GM21529 (cell line): Measurements from ENCODE around the gene SEMA5A.

ENCODE experiments used
- ATAC-seq: cut with Tn5 transposase; IDR thresholded peaks from one replicate; pipeline ENCODE4 v1.9.1; 2021; ENCODE audit not compliant: unreplicated experiment

Gene SEMA5A

DNA sequence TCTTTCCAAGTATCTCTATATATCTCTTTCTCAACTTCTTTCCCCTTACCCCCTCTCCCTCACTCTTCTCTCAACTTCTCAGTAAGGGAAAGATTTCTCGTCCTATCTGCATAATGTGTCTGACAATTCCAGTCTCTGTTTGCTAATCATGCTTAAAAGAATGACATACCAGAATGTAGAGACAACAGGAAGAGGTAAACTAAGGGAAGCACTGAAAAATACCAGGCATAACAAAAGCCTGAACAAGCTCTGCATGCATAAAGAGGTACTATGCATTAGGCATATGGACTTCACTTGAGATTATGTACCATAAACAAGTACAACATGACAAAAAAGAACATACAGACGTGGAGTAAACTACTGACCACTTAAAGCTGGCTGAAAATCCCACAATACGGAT is 62.6 kb downstream of the SEMA5A start:
- no peak for ATAC-seq

DNA sequence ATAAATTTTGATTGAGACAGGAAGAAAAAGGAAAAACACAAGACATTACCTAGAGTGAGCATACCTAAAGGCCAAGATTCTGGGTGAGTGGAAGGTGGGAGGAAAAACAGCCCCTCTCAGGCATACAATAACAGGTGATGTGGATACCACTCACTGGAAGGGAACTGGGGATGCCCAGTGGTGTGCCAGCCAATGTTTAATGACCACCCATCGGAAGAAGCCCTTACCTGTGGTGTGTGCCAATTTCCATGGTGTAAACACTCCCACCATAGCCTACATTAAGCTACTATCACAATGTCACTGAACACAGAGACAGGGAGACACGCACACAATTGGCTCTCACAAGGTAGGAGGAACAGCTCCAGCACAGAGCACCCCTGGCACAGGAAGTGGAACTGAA is 63.5 kb downstream of the SEMA5A start:
- no peak for ATAC-seq

DNA sequence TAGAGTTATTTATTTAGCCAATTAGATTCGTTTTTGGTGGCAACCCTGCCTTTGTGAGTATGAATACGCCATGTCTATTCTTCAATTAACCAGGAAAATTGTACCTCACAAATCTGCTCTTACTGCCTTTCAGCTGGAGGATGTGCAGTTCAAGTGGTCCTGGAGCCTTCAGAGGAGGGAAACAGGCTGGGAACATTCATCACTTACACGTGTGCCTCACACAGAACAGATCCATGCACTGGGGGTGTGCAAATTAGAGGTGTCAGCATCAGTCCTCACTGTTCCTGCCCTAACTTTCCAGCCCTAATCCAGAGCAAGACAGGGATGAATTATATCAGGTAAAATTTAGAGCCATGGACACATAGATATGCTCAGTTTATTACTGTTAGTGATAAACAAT is 65.4 kb downstream of the SEMA5A start:
- ATAC-seq: no peak

DNA sequence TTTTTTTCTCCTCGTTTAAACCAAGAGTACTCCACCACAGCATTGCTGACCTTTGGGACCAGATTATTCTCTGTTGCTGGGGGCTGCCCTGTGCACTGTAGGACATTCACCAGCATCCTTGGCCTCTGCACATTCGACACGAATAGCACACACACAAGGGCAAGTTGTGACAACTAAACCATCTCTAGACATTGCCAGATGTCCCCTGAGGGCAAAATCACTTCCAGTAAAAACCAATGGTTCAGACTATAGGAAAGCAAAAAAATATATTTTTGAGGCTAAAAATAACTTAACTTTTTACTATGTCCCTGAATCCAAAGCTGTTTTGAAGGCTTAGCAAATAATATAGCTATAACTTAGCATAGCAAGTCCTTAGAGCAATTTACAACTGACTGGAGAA is 65.9 kb downstream of the SEMA5A start:
- no peak for ATAC-seq

DNA sequence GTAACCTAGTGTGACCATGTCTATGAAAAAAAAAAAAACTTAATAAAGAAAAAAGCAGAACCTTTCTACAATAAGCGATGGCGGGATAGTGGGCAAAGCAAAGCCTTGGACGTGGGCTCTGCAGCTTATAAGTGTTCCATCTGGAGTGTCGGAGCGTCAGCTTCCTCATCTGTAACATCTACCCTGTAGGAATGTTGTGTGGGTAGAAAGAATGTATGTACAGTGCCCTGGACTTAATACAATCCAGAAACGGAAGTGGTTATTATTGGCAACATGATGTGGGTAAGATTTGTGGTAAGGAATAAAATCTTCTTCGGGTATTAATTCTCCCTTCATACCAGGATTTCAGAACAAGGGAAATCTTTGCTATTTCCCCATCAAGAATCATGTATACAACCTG is 66.5 kb downstream of the SEMA5A start:
- ATAC-seq: no peak

DNA sequence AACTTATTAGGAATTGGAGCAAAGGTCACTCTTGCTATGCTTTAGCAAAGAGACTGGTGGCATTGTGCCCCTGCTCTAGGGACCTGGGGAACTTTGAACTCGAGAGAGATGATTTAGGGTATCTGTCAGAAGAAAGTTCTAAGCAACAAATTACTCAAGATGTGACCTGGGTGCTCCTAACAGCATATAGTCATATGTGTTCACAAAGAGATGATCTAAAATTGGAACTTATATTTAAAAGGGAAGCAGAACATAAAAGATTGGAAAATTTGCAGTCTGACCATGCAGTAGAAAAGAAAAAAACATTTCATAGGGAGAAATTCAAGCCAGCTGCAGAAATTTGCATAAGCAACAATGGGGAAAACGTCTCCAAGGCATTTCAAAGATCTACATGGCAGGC is 68.3 kb downstream of the SEMA5A start:
- no peak for ATAC-seq

DNA sequence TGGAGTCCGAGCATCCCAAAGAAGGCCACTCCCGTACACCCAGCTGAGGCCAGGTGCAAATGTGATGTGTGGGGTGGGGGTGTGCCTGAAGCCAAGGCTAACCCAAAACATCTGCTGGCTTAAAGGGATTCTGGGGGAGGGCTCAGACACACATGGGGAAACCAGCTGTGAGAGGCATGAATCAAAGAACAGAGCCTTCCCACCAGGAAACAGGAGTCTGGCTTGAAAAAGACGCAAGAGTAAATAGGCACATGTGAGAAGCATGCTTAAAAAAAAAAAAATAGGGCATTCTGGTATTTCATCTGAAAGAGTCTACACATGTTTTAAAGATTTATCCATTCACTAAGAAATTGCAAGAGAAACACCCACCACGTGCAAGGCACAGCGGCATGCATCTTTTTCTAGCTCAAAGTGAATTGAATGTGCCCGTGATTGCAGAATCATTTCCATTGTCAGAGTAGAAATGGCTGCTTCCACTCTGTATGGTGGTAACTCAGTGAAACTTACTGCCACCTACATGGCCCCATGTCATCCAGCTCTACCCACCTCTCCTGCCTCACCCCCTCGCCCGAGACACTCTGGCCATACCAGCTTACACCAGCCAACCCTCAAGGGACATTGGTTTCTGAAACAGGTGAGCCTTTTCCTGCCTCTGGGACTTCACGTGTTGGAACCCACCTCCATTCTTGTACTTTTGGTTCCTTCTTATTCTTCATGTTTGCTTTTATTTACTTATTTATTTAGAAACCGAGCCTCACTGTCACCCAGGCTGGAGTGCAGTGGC is 71.5 kb downstream of the SEMA5A start:
- ATAC-seq: no peak

DNA sequence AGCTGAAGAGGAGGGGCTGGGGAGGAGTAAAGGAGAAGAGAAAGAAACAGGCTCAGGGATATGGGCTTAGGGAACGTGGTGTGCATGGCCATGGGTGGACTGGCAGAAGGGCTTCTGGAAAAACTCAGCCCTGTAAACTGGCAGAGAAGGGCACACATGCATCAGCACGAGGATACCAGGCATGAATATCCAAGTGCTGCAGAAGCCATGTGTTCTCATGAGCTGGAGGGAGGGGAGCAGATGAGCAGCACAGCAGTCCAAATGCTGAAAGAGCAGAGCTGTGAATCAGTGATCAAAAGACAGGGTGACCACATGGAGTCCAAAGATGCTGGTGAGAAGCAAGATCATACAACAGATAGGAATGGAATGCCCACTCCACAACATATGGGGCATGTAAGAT is 72.3 kb downstream of the SEMA5A start:
- no peak for ATAC-seq

DNA sequence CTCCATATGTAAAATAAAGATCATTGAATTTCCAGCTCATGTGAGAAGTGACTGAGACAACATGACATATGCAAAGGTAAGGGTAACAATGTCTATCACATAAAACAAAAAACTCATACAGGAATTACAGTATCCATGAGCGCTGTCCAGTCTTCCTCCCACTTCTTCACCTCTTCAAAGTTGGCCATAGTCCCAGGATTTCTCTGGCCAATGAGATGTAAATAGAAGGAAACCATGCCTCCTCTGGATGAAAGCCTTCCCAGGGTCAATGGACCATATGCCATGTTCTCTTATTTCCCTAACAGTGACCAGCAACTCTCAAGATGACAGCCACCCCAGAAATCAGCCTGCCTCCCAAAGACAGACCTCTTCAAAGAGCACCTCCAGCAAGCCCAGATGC is 75.5 kb downstream of the SEMA5A start:
- ATAC-seq: no peak

DNA sequence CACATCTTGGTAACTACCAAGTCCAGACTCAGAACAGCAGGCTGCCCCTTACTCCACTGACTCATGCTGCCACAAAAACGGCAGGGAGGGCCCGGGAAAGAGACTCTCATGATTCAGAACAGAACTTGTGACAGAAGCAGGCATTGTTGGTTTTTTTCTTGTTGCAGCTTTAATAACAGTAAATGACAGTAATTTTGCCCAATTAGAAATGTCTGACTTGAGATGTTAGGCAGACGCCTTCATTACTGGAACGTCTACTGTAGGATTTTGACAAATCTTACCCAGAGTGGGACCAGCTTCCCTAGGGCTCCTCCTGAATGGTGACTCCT is 77.9 kb downstream of the SEMA5A start:
- ATAC-seq: no peak

DNA sequence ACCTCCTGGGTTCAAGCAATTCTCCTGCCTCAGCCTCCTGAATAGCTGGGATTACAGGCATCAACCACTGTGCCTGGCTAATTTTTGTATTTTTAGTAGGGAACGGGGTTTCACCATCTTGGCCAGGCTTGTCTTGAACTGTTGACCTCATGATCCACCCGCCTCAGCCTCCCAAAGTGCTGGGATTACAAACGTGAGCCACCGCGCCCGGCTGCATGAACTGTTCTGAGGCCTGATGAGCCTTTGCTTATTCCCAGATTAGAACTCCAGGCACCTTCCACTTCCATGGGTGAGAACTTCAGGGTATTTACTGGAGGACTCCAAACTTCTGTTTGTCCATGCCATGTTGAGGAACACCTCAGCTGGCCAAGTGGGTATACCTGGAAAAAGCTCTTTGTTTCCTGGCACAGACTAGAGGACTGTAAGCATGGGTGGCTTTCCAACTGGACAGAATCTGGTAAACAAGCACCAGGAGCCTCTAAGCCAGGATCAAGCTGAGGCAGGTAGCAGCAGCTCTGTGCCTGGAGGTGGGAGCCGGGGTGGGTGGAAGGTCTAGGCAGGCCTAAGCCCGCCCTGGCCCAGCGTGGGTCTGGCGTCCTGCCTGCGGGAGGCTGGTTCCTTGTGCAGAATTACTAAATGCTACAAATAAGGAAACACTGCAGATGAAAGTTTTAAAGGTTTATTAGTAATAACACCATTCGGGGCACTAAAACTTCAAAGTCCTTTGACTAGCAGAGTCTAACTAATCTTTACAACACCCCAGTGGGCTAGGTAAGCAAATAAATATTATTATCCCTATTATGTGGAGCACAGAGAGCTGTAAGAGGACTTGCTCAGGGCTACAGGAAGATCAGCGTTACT is 78.4 kb downstream of the SEMA5A start:
- ATAC-seq: no peak

DNA sequence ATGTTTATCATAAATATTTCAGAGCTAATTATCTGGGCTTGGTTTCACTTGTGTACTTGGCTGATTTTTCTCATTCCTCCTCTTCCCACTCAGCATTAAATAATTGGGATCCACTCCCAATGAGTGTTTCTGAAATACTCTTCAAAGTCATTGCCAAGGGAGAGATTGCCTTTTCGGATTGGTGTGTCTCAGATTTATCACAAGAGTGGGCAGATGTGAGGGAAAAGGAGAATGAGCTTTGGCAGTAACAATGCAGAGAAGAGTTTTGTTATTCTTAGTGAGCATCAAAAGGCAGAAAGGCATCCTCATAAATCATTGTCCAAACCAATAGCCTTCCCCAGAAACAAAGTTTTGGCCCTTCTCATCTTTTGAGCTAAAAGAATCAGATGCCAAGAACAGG is 79.2 kb downstream of the SEMA5A start:
- no peak for ATAC-seq

DNA sequence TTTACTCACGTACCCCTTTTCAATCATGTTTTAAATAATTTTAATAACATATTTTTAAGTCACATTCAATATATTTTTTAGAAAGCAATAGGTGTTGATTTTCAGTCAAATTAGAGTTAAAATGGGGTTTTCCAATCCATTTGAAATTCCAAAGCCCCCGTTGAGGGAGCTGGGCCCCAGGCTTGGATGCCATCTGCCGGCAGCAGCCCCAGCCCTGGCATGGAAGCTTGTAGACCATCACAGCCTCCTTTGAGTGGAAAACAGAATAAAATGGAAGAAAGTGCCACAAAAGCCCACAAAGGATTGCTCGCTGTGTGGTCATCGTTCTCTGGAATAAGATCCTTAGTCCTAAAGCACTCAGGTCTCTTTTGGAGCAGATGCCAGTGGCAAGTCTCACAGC is 81.4 kb downstream of the SEMA5A start:
- no peak for ATAC-seq

DNA sequence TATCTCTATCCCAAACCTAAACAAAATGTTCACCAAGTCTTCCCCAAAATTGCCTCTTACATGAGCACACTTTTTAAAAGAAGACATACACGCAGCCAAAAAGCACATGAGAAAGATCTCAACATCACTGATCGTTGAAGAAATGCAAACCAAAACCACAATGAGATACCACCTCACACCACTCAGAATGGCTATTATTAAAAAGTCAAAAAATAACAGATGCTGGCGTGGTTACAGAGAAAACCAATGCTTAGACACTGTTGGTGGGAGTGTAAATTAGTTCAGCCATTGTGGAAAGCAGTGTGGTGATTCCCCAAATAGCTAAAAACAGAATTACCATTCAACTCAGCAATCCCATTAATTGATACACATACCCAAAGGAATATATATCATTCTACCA is 83.8 kb downstream of the SEMA5A start:
- ATAC-seq: no peak

DNA sequence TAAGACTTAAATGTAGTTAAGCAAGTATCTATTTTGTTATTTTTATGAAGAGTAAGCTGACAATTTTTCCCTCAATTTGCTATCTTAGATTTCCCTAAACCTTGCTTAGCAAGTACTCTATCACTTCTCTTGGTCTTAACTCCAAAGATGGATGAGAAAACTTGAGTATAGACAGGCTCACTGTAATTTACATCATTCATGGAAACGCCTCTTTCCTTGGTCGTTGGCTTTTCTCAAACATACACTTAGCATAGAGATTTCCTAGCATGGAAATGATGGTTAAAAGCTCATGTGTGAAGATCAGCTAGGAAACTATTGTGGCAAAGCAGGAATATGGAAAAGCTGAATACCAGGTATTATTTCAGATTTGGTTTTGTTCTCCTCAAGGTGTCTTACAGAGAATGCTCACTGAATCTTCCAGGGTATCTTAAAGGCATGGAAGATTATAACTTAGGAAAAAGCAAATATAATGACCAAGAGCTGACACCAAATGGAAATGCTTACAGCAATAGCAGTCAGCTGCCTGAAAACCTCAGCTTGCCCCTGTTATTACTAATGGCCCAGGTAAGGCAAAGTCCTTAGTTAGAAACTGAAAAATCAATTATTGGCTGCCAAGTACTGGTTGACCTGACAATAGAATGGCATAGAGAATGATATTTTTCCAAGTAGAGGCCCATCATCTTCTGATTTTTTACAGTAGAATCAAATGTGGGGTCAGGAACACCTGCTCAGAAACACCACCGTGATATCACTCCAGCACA is 84.8 kb downstream of the SEMA5A start:
- no peak for ATAC-seq

DNA sequence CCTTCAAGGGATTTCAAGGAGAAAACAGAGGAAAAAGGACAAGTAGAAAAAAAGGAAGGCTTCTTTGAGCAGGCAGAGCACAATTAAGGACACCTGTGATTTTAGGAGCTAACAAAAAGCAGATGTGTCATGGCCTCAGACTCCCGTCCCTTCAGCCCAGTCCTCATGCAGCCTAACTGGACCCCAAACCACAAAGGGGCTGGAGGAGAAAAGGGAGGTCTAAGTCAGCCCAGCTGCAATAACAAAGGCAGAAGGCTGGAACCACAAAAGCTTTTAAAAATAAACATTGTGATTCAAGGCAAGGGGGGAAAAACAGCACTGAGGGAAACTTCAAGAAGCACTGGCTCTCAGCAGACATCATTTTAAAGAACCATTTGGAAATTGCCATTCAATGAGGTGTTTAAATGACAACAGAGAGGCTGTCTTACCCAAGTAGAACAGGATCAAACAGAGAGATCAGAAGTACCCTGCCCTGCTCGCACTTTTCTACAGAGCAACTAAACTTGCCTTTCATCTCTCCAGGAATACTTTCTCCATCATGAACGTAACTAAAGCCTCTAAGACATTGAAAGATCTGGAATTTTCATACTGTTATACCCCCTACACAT is 89.3 kb downstream of the SEMA5A start:
- no peak for ATAC-seq

DNA sequence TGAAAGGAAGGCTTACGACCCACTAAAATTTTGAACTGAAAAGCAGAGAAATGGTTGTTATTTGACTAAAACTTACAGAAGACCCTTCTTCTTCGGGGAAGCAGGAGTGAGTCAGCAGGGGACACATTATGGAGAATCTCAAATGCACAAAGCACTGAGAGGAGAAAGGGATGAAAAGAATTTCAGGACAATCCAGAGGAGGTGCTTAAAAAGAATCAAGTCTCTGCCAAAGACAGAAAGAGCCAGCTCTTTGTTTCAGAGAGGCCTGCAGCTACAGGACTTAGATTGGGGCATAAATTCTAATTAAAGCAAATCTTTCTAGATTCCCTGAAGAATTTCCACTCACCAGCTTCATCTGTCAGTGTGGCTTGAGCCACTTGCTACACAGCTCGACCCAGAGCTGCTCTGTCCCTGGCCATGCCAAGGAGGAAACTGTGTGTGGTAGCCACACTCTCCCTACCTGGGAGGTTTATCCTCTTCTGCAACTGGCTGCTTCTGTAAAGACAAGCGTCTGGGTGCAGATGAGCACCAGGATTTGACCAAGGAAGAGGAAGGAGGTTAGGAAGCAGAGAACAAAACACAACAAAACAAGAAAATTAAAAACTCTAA is 89.9 kb downstream of the SEMA5A start:
- ATAC-seq: no peak

DNA sequence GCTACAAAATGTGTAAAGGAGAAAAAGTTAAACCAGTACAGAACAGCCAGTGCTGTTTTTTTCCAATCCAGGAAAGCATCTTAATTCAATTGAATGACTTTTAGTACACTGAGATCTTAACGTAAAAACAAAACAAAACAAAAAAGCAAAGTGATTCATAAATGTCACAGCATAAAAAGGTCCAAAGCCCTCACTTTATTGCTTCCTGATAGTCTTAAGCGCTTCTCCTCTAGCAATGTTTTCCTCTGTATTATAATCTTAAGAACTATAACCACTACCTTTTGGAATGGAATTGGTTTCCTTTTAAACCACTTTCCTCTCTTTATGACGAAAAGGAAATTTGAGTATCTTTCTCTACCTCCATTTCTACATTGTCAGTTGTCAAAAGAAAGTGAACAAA is 91.4 kb downstream of the SEMA5A start:
- no peak for ATAC-seq

DNA sequence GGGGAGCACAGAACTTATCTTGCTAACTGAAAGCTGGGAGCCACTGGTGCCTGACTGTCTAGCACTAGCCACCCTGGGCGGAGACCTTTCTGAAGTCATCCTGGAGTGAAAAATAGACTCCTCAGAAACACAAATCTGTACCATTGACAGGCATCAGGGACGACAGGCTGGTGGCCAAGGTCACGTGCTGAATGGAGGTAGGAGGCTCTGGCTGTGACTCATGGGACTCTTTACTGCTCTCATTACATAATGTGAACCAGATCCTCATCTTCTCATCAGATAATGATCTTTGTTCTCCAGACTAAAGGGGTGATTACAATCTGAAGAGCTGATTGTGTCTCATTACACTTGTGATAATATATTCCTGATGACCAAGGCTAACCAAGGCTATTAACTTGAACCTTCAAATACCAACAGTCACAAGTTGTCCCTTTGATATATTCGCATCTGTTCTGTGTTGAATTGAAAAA is 91.8 kb downstream of the SEMA5A start:
- no peak for ATAC-seq

DNA sequence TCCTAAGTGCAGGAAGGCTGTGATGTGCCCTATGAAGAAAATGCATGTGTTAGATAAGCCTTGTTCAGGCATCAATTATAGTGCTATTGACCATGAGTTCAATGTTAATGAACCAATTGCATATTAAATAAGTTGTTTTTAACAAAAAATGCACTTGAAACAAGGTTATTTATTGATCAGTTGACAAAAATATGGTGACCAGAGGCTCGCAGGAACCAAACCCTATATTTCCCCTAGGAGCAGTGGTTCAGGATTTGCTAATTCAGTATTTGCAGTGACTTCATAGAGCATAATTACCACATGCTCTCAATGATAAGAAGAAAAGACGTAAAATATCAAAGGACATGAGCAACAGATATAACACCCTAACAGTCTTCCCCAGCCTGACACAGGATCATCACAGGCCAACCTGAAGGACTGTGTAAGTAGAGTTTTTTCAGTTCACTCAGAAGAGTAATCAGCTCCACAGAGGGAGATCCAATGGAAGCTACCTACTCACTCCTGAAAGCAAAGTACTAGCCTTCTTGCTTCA is 92.3 kb downstream of the SEMA5A start:
- no peak for ATAC-seq

DNA sequence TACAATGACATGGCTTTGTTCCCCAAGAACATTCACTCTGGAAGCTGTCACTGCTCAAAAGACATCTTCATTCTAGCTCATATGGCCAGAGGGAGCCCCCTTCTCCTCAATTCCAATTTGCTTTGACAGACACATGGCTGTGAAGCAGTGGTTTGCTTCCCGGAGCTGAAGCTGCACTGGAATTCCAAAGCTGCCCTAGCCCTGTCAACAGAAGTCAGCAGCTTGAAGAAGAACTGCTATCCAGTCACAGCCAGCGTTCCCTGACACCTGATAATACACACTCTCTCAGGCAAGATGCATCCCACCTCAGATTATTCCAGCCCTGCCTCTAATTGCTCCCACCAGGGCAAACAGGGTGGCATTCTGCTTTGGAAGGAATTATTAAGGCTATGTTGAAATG is 93.7 kb downstream of the SEMA5A start:
- no peak for ATAC-seq
